ENCODE data around the gene DAG1. TPM values are rescaled to one million over a fixed set of nuclear protein-coding genes. Genes with fewer than 3 reads are reported as not detected.

Gene DAG1
- total RNA-seq, 1 experiment from 2014 or later: 99.9 TPM

DNA sequence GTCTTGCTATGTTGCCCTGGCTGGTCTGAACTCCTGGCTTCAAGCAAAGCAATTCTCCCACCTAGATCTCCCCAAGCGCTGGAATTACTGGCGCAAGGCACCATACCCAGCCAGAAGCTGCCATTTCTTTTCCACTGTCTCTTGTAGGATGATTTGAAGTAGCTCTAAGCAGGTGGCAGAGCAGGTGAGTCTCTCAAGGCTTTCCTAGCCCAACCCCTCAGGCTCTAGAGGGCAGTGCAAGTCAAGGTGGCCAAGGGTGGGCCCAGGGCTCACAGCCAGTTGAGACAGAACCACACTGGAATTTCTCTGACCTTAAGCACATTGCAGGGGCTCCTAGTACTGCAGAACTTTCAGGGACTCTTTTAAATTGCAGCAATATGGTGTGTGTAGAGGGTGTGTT is 15.6 kb upstream of the DAG1 start:
- Histone ChIP-seq H3K4me2 (ENCODE audit: low read length) (no peak overlapping the region), H3K27ac (ENCODE audit: low read depth, low read length) (no peak overlapping the region), H3K9me2 (ENCODE audit: insufficient read depth) (no peaks in the 10 kb centered on the region), H3K79me2 (ENCODE audit: insufficient read depth, low read length) (no peaks in the 10 kb centered on the region), H3K36me3 (ENCODE audit: control insufficient read depth in 1 of 2, insufficient read depth in 2 of 2, low read length in 2 of 2) (no peaks in the 10 kb centered on the region), H3K4me1 (ENCODE audit: control insufficient read depth in 1 of 2, insufficient read depth in 2 of 2, low read length in 2 of 2) (peaks cover 0 to 24% of the 10 kb centered on the region in 2 experiments; a peak in 2 of 4 replicates), H2AFZ (ENCODE audit: low read depth, low read length, poor library complexity, severe bottlenecking) (peak overlapping the region; percentile 26), H3K27me3 (ENCODE audit: insufficient read depth, low read length) (no peaks in the 10 kb centered on the region), H3K9me3 (ENCODE audit: control insufficient read depth in 1 of 2, insufficient read depth in 1 of 2, low read depth in 1 of 2, low read length in 2 of 2) (no peaks in the 10 kb centered on the region), H3K4me3 (replicated peaks in 1 of 2; ENCODE audit: low read depth in 1 of 2, low read length in 2 of 2) (no peak overlapping the region), H3K9ac (ENCODE audit: low read length) (no peak overlapping the region), H4K20me1 (ENCODE audit: insufficient read depth) (no peaks in the 10 kb centered on the region)
- DNase-seq (ENCODE audit: low read depth, low spot score): peak; percentile 52
- BruUV-seq (replicated peaks): no TSS peak
- intact Hi-C loops (cut with micrococcal nuclease): loop anchor here (1.0 kb wide), 1 partner anchor 217 kb away; no protein-coding TSS in a partner anchor
- CTCF ChIA-PET: interaction anchor here (0.8 to 2.0 kb wide), 7 partner anchors 9 to 218 kb away, joined by 3 to 15 read pairs (median 6); partner anchors contain the start of gene DAG1
- POLR2A ChIA-PET: interaction anchor here (1.0 to 1.7 kb wide), 3 partner anchors 9 to 149 kb away, joined by 3 to 12 read pairs (median 3); partner anchors contain the start of gene DAG1
- peak; percentile 15 for TF ChIP-seq YY1 (IDR thresholded peaks at IDR 0.05; ENCODE audit: extremely low read depth, insufficient replicate concordance, low read depth, low read length)
- no peak for TF ChIP-seq EZH2 (IDR thresholded peaks at IDR 0.05)
- no peak for TF ChIP-seq SIN3A (IDR thresholded peaks at IDR 0.05; ENCODE audit: low read depth)
- TF ChIP-seq, protein P1, sequence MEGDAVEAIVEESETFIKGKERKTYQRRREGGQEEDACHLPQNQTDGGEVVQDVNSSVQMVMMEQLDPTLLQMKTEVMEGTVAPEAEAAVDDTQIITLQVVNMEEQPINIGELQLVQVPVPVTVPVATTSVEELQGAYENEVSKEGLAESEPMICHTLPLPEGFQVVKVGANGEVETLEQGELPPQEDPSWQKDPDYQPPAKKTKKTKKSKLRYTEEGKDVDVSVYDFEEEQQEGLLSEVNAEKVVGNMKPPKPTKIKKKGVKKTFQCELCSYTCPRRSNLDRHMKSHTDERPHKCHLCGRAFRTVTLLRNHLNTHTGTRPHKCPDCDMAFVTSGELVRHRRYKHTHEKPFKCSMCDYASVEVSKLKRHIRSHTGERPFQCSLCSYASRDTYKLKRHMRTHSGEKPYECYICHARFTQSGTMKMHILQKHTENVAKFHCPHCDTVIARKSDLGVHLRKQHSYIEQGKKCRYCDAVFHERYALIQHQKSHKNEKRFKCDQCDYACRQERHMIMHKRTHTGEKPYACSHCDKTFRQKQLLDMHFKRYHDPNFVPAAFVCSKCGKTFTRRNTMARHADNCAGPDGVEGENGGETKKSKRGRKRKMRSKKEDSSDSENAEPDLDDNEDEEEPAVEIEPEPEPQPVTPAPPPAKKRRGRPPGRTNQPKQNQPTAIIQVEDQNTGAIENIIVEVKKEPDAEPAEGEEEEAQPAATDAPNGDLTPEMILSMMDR (IDR thresholded peaks at IDR 0.05 in 2 of 3, conservative IDR thresholded peaks at IDR 0.05 in 1 of 3; ENCODE audit: borderline replicate concordance in 1 of 3, insufficient read depth in 1 of 3, low read depth in 2 of 3, low read length in 2 of 3): peak; percentile 51 to 74 (median 54); a peak in 5 of 6 replicates
- TF ChIP-seq FOSL1 (IDR thresholded peaks at IDR 0.05; ENCODE audit: low read depth): no peak
- no peak for TF ChIP-seq REST (IDR thresholded peaks at IDR 0.05; ENCODE audit: low read depth)
- TF ChIP-seq, protein P2, sequence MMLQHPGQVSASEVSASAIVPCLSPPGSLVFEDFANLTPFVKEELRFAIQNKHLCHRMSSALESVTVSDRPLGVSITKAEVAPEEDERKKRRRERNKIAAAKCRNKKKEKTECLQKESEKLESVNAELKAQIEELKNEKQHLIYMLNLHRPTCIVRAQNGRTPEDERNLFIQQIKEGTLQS (IDR thresholded peaks at IDR 0.05): no peak
- TF ChIP-seq RAD21 (IDR thresholded peaks at IDR 0.05; ENCODE audit: low read depth): peak; percentile 90
- ATAC-seq: peak; percentile 93
- RAD21 ChIA-PET (ENCODE audit: low non-redundant PET in 1 of 2, low total read pairs in 2 of 2, uncharacterized antibody in 2 of 2, unreplicated experiment in 2 of 2): interaction anchor here (0.6 to 1.5 kb wide), 3 partner anchors 14 to 217 kb away, joined by 3 to 6 read pairs (median 6); no protein-coding TSS in a partner anchor

Measured in HCT116 (cell line).